ENCODE measurements around the gene DHODH.
"Not testable (repeated sequence)": the region's sequence is repeated elsewhere in the genome, so short reads cannot be mapped to it uniquely, and the experiment has no call there.

Gene DHODH

GRCh38 chr16:72027669-72028378 is 19.3 kb downstream of the DHODH start:
- no peaks in the 10 kb centered on the region for H3K9me3 Mint-ChIP-seq (ENCODE audit: low read depth)
- no peaks in the 10 kb centered on the region for H3K27me3 Mint-ChIP-seq
- peaks cover 5% of the 10 kb centered on the region for H3K36me3 Mint-ChIP-seq
- H3K27ac Mint-ChIP-seq: no peak overlapping the region
- H3K4me1 Mint-ChIP-seq (ENCODE audit: low read depth): no peaks in the 10 kb centered on the region
- H3K4me3 Mint-ChIP-seq: no peak overlapping the region

- H3K27me3 Mint-ChIP-seq: no peaks in the 10 kb centered on the region
- peaks cover 3% of the 10 kb centered on the region for H3K36me3 Mint-ChIP-seq
- no peaks in the 10 kb centered on the region for H3K9me3 Mint-ChIP-seq (ENCODE audit: low read depth)
- H3K4me3 Mint-ChIP-seq: no peak overlapping the region
- no peaks in the 10 kb centered on the region for H3K4me1 Mint-ChIP-seq (ENCODE audit: low read depth)
- H3K27ac Mint-ChIP-seq: no peak overlapping the region
Measured at GRCh38 chr16:72029567-72030271, 21.2 kb downstream of the DHODH start.

- Mint-ChIP-seq H3K27ac (no peak overlapping the region), H3K27me3 (no peaks in the 10 kb centered on the region), H3K36me3 (peaks cover 2% of the 10 kb centered on the region), H3K4me1 (ENCODE audit: low read depth) (no peaks in the 10 kb centered on the region), H3K4me3 (no peak overlapping the region), H3K9me3 (ENCODE audit: low read depth) (no peaks in the 10 kb centered on the region)
Measured at GRCh38 chr16:72033437-72033836, 24.9 kb downstream of the DHODH start.

GRCh38 chr16:72036098-72036497 is 27.6 kb downstream of the DHODH start:
- Mint-ChIP-seq H3K9me3 (ENCODE audit: low read depth) (no peaks in the 10 kb centered on the region), H3K27me3 (no peaks in the 10 kb centered on the region), H3K27ac (no peak overlapping the region), H3K4me1 (ENCODE audit: low read depth) (no peaks in the 10 kb centered on the region), H3K4me3 (no peak overlapping the region), H3K36me3 (peaks cover 7% of the 10 kb centered on the region)

- Mint-ChIP-seq H3K4me1 (ENCODE audit: low read depth) (no peaks in the 10 kb centered on the region), H3K27me3 (no peaks in the 10 kb centered on the region), H3K27ac (no peak overlapping the region), H3K36me3 (peaks cover 15% of the 10 kb centered on the region), H3K4me3 (no peak overlapping the region), H3K9me3 (ENCODE audit: low read depth) (no peaks in the 10 kb centered on the region)
Measured at GRCh38 chr16:72042157-72042660, 33.7 kb downstream of the DHODH start.

GRCh38 chr16:72043058-72043457 is 34.5 kb downstream of the DHODH start:
- H3K36me3 Mint-ChIP-seq: peaks cover 15% of the 10 kb centered on the region
- no peaks in the 10 kb centered on the region for H3K9me3 Mint-ChIP-seq (ENCODE audit: low read depth)
- H3K4me1 Mint-ChIP-seq (ENCODE audit: low read depth): no peaks in the 10 kb centered on the region
- H3K4me3 Mint-ChIP-seq: no peak overlapping the region
- no peaks in the 10 kb centered on the region for H3K27me3 Mint-ChIP-seq
- no peak overlapping the region for H3K27ac Mint-ChIP-seq

- Mint-ChIP-seq H3K27ac (no peak overlapping the region), H3K4me3 (no peak overlapping the region), H3K9me3 (ENCODE audit: low read depth) (no peaks in the 10 kb centered on the region), H3K27me3 (no peaks in the 10 kb centered on the region), H3K36me3 (peaks cover 15% of the 10 kb centered on the region), H3K4me1 (ENCODE audit: low read depth) (no peaks in the 10 kb centered on the region)
Measured at GRCh38 chr16:72043539-72043938, 35.0 kb downstream of the DHODH start.

- no peak overlapping the region for H3K27ac Mint-ChIP-seq
- H3K9me3 Mint-ChIP-seq (ENCODE audit: low read depth): peaks cover 4% of the 10 kb centered on the region
- H3K36me3 Mint-ChIP-seq: peaks cover 10% of the 10 kb centered on the region
- H3K27me3 Mint-ChIP-seq: no peaks in the 10 kb centered on the region
- H3K4me1 Mint-ChIP-seq (ENCODE audit: low read depth): no peaks in the 10 kb centered on the region
- no peak overlapping the region for H3K4me3 Mint-ChIP-seq
Measured at GRCh38 chr16:72044296-72044695, 35.8 kb downstream of the DHODH start.

- Mint-ChIP-seq H3K27ac (no peak overlapping the region), H3K9me3 (ENCODE audit: low read depth) (peaks cover 7% of the 10 kb centered on the region), H3K36me3 (peaks cover 13% of the 10 kb centered on the region), H3K4me1 (ENCODE audit: low read depth) (no peaks in the 10 kb centered on the region), H3K27me3 (no peaks in the 10 kb centered on the region), H3K4me3 (no peak overlapping the region)
Measured at GRCh38 chr16:72044825-72045359, 36.3 kb downstream of the DHODH start.

- Mint-ChIP-seq H3K36me3 (peaks cover 9% of the 10 kb centered on the region), H3K4me1 (ENCODE audit: low read depth) (no peaks in the 10 kb centered on the region), H3K4me3 (no peak overlapping the region), H3K27ac (no peak overlapping the region), H3K27me3 (no peaks in the 10 kb centered on the region), H3K9me3 (ENCODE audit: low read depth) (peaks cover 8% of the 10 kb centered on the region)
Measured at GRCh38 chr16:72049110-72049509, 40.6 kb downstream of the DHODH start.

- peaks cover 11% of the 10 kb centered on the region for H3K36me3 Mint-ChIP-seq
- no peaks in the 10 kb centered on the region for H3K27me3 Mint-ChIP-seq
- H3K4me3 Mint-ChIP-seq: no peak overlapping the region
- H3K9me3 Mint-ChIP-seq (ENCODE audit: low read depth): peaks cover 8% of the 10 kb centered on the region
- H3K27ac Mint-ChIP-seq: no peak overlapping the region
- H3K4me1 Mint-ChIP-seq (ENCODE audit: low read depth): no peaks in the 10 kb centered on the region
Measured at GRCh38 chr16:72050769-72051464, 42.4 kb downstream of the DHODH start.

- H3K9me3 Mint-ChIP-seq (ENCODE audit: low read depth): peaks cover 8% of the 10 kb centered on the region
- no peak overlapping the region for H3K4me3 Mint-ChIP-seq
- peaks cover 11% of the 10 kb centered on the region for H3K36me3 Mint-ChIP-seq
- no peaks in the 10 kb centered on the region for H3K27me3 Mint-ChIP-seq
- H3K4me1 Mint-ChIP-seq (ENCODE audit: low read depth): no peaks in the 10 kb centered on the region
- no peak overlapping the region for H3K27ac Mint-ChIP-seq
Measured at GRCh38 chr16:72051818-72052217, 43.3 kb downstream of the DHODH start.

- peaks cover 11% of the 10 kb centered on the region for H3K36me3 Mint-ChIP-seq
- not testable (repeated sequence) for H3K27me3 Mint-ChIP-seq; H3K4me3 Mint-ChIP-seq; H3K4me1 Mint-ChIP-seq (ENCODE audit: low read depth); H3K9me3 Mint-ChIP-seq (ENCODE audit: low read depth); H3K27ac Mint-ChIP-seq
Measured at GRCh38 chr16:72054254-72054847, 45.8 kb downstream of the DHODH start, which contains the start of gene HP. Gene HP, plus strand, starts transcription at chr16:72054505. Its CDS starts 148 bp downstream, at chr16:72054653.

GRCh38 chr16:72055911-72056310 is 47.4 kb downstream of the DHODH start:
- Mint-ChIP-seq H3K36me3 (peaks cover 6% of the 10 kb centered on the region), H3K27ac (no peak overlapping the region), H3K9me3 (ENCODE audit: low read depth) (no peaks in the 10 kb centered on the region), H3K27me3 (no peaks in the 10 kb centered on the region), H3K4me1 (ENCODE audit: low read depth) (no peaks in the 10 kb centered on the region), H3K4me3 (no peak overlapping the region)

GRCh38 chr16:72057313-72057712 is 48.8 kb downstream of the DHODH start:
- not testable (repeated sequence) for H3K27ac Mint-ChIP-seq; H3K4me1 Mint-ChIP-seq (ENCODE audit: low read depth); H3K4me3 Mint-ChIP-seq; H3K27me3 Mint-ChIP-seq; H3K9me3 Mint-ChIP-seq (ENCODE audit: low read depth); H3K36me3 Mint-ChIP-seq

All from activated naive CD8-positive, alpha-beta T cell (primary cell).